HUES64 (cell line): ENCODE measurements around the gene UQCC3.
"Not testable (repeated sequence)": the region's sequence is repeated elsewhere in the genome, so short reads cannot be mapped to it uniquely, and the experiment has no call there.

ENCODE experiments used
- H3K27ac ChIP-seq: 2 replicates; pipeline ENCODE4 v1.7.0; 2013; ENCODE audit warnings: low read depth, low read length, inconsistent platforms
- H3K27me3 ChIP-seq: 2 replicates; pipeline ENCODE4 v1.6.1; 2013; ENCODE audit warnings: mild to moderate bottlenecking, low read length; ENCODE audit not compliant: insufficient read depth
- H3K36me3 ChIP-seq: 2 replicates; pipeline ENCODE4 v1.6.1; 2013; ENCODE audit warnings: mild to moderate bottlenecking, low read length; ENCODE audit not compliant: insufficient read depth
- H3K4me1 ChIP-seq: 2 replicates; pipeline ENCODE4 v1.6.1; 2013; ENCODE audit warnings: mild to moderate bottlenecking, low read length, moderate library complexity; ENCODE audit not compliant: insufficient read depth
- H3K4me3 ChIP-seq: 2 replicates; pipeline ENCODE4 v1.5.1; 2013; ENCODE audit warnings: mild to moderate bottlenecking, low read length, moderate library complexity
- H3K9ac ChIP-seq: 2 replicates; pipeline ENCODE4 v1.6.1; 2013; ENCODE audit warnings: mild to moderate bottlenecking, low read depth, low read length
- H3K9me3 ChIP-seq: 2 replicates; pipeline ENCODE4 v1.6.1; 2013; ENCODE audit warnings: low read depth, low read length; ENCODE audit not compliant: insufficient read depth
- WGBS: fragments of 150-250, 120-280 bp; methylation state at CpG from one replicate; pipeline ENCODE4 v1.1.7; 2013; ENCODE audit warnings: missing lambda C conversion rate; 5-methylcytosine and 5-hydroxymethylcytosine counted together

The UQCC3 gene

DNA sequence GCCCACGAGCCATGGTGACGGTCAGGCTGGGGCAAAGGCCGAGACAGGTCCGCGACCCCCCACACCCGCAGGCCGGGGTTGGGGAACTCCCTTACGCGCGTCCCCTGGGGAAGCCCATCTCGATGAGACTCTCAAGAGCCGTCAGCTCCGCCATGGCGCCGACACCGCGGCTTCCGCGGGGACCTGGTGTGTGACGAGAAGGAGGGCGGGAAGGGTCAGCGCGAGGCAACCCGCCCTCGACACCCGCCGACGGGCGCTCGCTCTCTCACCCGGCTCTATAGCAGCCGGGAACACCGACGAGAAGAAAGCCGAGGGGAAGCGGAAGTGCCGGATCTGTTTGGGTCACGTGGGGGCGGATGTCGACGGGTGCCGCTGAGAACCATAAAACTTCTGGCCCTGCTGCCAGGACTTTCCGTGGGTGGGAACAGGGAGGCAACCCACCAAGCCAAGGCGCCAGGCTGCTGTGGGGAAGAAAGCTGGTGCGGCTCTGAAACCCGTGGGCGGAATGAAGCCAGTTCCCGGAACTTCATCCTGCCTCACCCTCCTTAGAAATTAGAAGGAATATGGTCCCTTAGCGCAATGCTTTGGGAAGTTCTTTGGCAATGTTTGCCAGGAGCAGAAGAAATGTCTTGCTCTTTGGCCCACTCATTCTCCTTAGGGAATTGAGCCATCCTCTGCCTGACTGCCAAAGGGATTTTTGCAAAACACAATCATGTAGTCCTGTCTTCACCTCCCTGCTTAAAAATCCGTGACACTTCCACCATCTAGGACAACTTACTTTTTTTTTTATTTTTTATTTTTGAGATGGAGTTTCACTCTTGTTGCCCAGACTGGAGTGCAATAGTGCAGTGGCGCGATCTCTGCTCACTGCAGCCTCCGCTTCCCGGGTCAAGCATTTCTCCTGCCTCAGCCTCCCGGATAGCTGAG, 7.6 kb downstream of the UQCC3 start, which contains the start of gene UBXN1:
UBXN1 (minus strand) TSS at position 304 of the 927 bp plus-strand sequence; CDS start at position 154, 150 bp downstream.
- Histone ChIP-seq H3K4me1 (peaks cover 7% of the 10 kb centered on the region; the same call in 1 of the 2 replicates), H3K36me3 (peaks cover 33% of the 10 kb centered on the region), H3K27ac (peak within 1 kb of the TSS; percentile 60), H3K9me3 (no peaks in the 10 kb centered on the region), H3K9ac (peak within 1 kb of the TSS; percentile 89), H3K27me3 (no peaks in the 10 kb centered on the region), H3K4me3 (peak within 1 kb of the TSS; percentile 96)
- 9% methylated on average over 53 of the region's 55 CpGs for WGBS

DNA sequence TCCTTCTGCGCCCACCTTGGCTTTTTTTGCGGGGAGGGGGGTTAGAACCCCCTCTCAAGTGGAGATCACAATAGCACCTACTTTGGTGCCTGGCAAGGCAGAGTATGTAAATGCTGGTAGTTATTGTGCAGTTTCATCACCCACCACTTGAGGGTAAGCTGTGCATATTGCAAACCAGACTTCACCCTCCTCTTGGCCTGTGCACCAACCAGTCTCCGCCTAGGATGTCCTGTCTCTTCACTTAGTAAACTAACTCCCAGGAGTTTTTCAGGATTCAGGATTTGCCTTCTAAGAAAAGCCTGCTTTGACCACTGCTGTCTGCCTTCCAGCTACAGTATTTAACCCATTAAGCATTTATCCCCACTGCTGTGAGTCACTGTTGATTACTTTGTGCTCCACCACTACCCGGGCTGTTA, 9.4 kb downstream of the UQCC3 start:
- H3K4me1 ChIP-seq: peaks cover 7% of the 10 kb centered on the region; the same call in 1 of the 2 replicates
- no peak overlapping the region for H3K27ac ChIP-seq
- H3K27me3 ChIP-seq: no peaks in the 10 kb centered on the region
- peaks cover 20% of the 10 kb centered on the region for H3K36me3 ChIP-seq
- no peaks in the 10 kb centered on the region for H3K9me3 ChIP-seq
- 87% methylated on average over 4 of the region's 4 CpGs for WGBS
- peak overlapping the region; percentile 12; the same call in 1 of the 2 replicates for H3K9ac ChIP-seq
- no peak overlapping the region for H3K4me3 ChIP-seq

DNA sequence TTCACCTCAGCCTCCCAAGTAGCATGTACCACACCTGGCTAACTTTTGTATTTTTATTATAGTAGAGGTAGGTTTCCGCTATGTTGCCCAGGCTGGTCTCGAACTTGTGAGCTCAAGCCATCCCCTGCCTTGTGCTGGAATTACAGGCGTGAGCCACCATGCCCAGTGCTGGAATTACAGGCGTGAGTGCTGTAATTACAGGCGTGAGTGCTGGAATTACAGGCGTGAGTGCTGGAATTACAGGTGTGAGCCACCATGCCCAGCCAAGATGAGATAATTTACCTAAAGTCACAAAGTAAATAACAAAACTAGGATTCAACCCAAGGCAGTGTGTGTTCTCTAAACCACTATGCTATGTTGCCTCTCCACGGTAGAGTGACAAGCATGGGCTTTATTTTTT, 11.0 kb downstream of the UQCC3 start:
- Histone ChIP-seq H3K27me3 (no peaks in the 10 kb centered on the region), H3K9ac (no peak overlapping the region), H3K4me1 (peaks cover 6% of the 10 kb centered on the region; the same call in 1 of the 2 replicates), H3K9me3 (no peaks in the 10 kb centered on the region), H3K4me3 (no peak overlapping the region), H3K27ac (no peak overlapping the region), H3K36me3 (peaks cover 5% of the 10 kb centered on the region)
- 93% methylated on average over 7 of the region's 7 CpGs for WGBS

DNA sequence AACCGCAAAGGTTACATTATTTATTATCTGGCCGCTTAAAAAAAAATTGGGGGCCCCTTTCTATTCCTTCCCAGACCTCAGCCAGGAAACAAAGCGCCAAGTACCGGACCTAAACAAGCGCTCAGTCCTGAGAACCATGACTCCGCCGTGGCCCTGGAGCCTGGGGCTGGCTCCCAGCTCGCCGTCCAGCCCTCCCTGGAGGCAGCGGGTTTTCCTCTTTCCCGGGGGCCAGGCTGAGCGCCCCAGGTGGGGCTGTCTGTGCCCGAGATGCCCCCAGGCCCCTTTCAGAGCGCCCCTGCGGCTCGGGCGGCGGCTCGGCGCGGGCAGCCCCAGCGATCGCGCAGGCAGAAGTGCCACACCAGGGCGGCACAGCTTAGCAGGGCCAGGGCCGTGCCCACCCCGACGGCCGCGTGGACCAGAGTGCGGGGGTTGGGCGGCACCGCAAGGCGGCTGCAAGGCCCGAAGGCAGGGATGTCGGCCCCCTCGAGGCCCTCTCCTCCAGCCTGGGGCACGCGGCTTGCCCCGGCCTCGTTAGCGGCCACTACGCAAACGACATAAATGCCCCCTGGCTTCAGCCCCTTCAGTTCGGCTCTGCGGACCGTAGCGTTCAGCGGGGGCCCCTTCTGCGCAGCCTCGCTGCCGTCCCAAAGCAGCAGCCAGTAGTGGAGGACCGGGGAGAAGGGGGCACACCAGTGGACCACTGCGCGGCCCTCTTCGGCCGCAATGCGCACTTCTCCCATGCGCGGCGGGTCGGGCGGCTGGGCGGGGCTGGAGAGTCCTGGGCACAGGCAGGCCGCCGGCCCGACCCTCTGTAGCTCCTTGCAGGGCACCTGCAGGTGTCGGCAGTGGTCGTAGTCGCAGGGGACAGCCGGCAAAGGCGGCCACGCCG, 16.3 kb downstream of the UQCC3 start:
- H3K9me3 ChIP-seq: no peaks in the 10 kb centered on the region
- no peak overlapping the region for H3K9ac ChIP-seq
- no peak overlapping the region for H3K27ac ChIP-seq
- H3K4me3 ChIP-seq: no peak overlapping the region
- 94% methylated on average over 74 of the region's 74 CpGs for WGBS
- H3K36me3 ChIP-seq: peaks cover 27% of the 10 kb centered on the region
- no peaks in the 10 kb centered on the region for H3K4me1 ChIP-seq
- H3K27me3 ChIP-seq: no peaks in the 10 kb centered on the region

DNA sequence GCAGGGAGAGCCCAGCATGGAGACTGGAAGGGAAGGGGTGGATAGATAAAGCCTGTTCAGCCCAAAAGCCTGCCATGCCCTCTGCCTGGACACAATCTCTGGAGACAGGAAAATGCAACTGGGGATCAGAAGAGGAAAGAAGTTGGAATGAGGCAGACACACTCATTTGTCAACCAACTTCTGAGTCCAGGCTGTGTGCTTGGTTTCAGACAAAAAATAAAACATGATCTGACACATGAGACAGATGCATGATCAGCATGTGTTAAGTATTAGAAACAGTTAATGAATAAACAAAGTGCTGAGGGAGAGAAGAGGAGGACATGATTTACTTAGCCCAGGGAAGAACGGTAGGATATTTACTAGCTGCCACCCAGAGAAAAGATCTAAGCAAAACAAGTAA, 17.0 kb downstream of the UQCC3 start:
- no peak overlapping the region for H3K9ac ChIP-seq
- peaks cover 34% of the 10 kb centered on the region for H3K36me3 ChIP-seq
- no peak overlapping the region for H3K4me3 ChIP-seq
- WGBS: 90% methylated on average over 1 of the region's 1 CpG
- no peaks in the 10 kb centered on the region for H3K4me1 ChIP-seq
- H3K9me3 ChIP-seq: no peaks in the 10 kb centered on the region
- no peaks in the 10 kb centered on the region for H3K27me3 ChIP-seq
- H3K27ac ChIP-seq: no peak overlapping the region

DNA sequence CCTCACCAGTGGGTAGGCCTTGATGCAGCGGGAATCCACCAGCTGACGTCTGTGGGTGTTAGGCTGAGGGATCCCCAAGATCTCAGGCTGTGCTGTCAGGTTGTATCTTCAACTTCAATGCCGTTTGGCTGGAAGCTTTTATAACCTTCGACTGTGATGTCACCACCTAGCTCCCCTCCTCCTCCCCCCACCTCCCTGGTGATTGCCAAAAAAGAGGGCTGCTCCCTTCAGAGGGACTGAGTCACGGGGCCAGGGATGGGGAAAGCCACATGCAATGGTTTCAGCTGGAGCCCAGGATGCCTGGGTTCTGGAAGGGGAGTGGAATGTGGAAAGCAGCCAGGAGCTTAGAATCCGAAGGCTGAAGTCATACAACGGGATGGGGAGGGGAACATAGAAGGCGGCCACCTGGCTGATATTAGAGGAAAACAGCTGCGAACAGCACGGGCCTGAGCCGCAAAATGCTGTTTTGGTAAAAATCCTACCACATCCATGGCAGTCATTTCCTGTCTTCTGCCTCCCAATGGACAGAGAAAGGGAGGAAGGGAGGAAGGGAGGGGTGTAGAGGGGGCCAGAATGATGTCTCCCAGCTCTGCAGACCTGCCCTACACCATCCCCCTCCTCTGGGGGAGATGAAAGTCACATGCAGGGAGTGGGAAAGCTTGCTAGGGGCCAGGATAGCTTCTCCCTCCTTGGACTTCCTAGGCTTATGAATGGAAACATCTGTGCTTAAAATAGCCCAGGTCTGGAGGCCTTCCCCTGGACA, 18.1 kb downstream of the UQCC3 start, which contains the start of gene LRRN4CL:
LRRN4CL (minus strand) TSS at position 110 of the 763 bp plus-strand sequence. CDS start 1,022 bp downstream, outside the sequence.
- Histone ChIP-seq H3K4me1 (no peaks in the 10 kb centered on the region), H3K27me3 (no peaks in the 10 kb centered on the region), H3K36me3 (peaks cover 44% of the 10 kb centered on the region), H3K9me3 (no peaks in the 10 kb centered on the region), H3K4me3 (no peak within 1 kb of the TSS), H3K27ac (no peak within 1 kb of the TSS), H3K9ac (no peak within 1 kb of the TSS; the same call in 1 of the 2 replicates)
- 86% methylated on average over 9 of the region's 11 CpGs for WGBS

DNA sequence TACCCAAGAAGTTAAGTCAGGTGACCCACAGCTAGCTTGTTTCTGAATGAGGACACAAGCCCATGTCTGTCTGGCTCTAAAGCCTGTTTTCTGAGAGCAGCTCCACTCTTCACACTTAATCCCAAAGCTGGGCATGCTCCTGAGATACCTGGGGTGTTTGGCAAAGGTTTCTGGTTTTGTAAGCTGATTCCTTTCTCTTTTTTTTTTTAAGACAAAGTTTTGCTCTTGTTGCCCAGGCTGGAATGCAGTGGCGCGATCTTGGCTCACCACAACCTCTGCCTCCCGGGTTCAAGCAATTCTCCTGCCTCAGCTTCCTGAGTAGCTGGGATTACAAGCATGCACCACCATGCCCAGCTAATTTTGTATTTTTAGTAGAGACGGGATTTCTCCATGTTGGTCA, 22.2 kb downstream of the UQCC3 start:
- H3K27me3 ChIP-seq, H3K4me1 ChIP-seq, H3K9ac ChIP-seq, H3K27ac ChIP-seq, H3K4me3 ChIP-seq, H3K9me3 ChIP-seq: not testable (repeated sequence)
- WGBS: 98% methylated on average over 2 of the region's 4 CpGs
- H3K36me3 ChIP-seq: peaks cover 47% of the 10 kb centered on the region

DNA sequence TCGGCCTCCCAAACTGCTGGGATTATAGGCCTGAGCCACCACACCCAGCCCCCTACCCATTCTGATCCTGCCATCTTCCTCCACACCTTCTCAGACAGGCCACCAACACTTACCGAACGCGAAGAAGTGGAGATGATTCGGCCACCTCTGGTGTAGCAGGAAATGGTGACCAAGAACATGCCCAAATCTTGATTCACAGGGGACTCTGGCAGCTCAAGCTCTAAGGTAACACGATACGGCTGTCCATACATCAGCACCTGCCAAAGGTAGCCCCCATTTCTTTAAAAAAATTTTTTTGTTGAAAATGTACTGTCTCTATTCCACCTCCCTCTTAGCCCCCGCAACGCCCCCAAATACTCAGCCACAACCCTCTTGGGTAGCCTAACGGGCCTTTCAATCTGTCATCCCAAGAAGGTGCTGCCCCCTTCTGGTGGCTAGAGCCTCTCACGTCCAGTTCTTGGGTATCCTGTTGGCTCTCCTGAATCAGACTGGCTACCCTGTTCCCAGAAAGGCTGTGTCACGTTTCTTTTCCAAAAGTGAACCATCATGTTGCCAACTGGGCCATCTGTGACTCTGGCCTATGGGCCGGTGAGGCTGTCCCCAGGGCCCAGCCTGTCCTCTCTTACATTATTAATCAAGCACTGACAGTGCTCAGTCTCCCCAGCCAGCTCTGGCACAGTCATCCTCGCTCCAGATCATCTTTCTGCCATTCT, 23.1 kb downstream of the UQCC3 start:
- Histone ChIP-seq H3K9me3 (no peaks in the 10 kb centered on the region), H3K4me1 (no peaks in the 10 kb centered on the region), H3K4me3 (no peak overlapping the region), H3K27ac (no peak overlapping the region), H3K27me3 (no peaks in the 10 kb centered on the region), H3K9ac (no peak overlapping the region), H3K36me3 (peaks cover 47% of the 10 kb centered on the region)
- 72% methylated on average over 14 of the region's 14 CpGs for WGBS

DNA sequence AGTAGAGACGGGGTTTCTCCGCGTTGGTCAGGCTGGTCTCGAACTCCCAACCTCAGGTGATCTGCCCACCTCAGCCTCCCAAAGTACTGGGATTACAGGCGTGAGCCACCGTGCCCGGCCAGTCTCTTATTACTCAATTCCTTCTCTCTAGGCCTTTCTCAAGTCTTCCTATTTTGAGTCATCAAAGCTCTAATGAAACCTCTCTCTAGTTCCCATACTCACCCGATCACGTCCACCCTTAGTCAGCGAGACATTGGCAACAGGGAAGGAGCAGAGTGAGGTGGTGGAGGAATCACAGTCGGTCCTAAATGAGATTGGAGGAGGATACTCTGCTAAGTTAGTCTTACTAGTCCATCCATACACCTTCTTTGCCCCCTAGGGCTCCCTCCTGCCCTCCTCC, 30.8 kb downstream of the UQCC3 start:
- H3K27me3 ChIP-seq: no peaks in the 10 kb centered on the region
- no peak overlapping the region for H3K4me3 ChIP-seq
- peaks cover 5% of the 10 kb centered on the region; the same call in 1 of the 2 replicates for H3K4me1 ChIP-seq
- peaks cover 30% of the 10 kb centered on the region for H3K36me3 ChIP-seq
- no peak overlapping the region for H3K27ac ChIP-seq
- H3K9ac ChIP-seq: no peak overlapping the region
- 96% methylated on average over 8 of the region's 11 CpGs for whole genome bisulfite sequencing
- no peaks in the 10 kb centered on the region for H3K9me3 ChIP-seq

DNA sequence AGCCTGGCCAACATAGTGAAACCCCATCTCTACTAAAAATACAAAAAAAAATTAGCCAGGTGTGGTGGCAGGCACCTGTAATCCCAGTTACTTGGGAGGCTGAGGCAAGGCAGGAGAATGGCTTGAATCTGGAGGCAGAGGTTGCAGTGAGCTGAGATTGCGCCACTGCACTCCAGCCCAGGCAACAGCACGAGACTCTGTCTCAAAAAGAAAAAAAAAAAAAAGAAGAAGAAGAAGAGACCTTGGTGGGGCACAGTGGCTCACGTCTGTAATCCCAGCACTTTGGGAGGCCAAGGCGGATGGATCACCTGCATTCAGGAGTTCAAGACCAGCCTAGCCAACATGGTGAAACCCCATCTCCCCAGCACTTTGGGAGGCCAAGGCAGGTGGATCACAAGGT, 32.4 kb downstream of the UQCC3 start:
- H3K36me3 ChIP-seq: peaks cover 27% of the 10 kb centered on the region
- not testable (repeated sequence) for H3K4me3 ChIP-seq, H3K27me3 ChIP-seq, H3K27ac ChIP-seq, H3K9me3 ChIP-seq, H3K9ac ChIP-seq
- peaks cover 13% of the 10 kb centered on the region; the same call in 1 of the 2 replicates for H3K4me1 ChIP-seq
- WGBS: 96% methylated on average over 4 of the region's 4 CpGs
